Keratinocyte (primary cell): Measurements from ENCODE around the gene UNC5A. TPM values are rescaled to one million over a fixed set of nuclear protein-coding genes. Genes with fewer than 3 reads are reported as not detected.

Experiments used
- DNase-seq: peaks from one replicate; pipeline ENCODE4 v3.0.0-alpha.2; 2011; ENCODE audit warnings: low read depth, missing footprints, low spot score
- FAIRE-seq: peaks from 2 replicates; lab custom pipeline; 2011; peaks lifted over from hg19 to GRCh38; lab: Jason Lieb, UNC
- H2AFZ ChIP-seq: 2 replicates; pipeline ENCODE4 v1.6.0; 2012; ENCODE audit warnings: low read length, control low read depth, inconsistent platforms; ENCODE audit not compliant: control insufficient read depth
- H3K27ac ChIP-seq: 2 replicates; pipeline ENCODE4 v1.5.1; 2011; ENCODE audit warnings: low read length; ENCODE audit not compliant: control insufficient read depth, insufficient read depth
- H3K27me3 ChIP-seq: 3 replicates; pipeline ENCODE4 v1.6.0; 2011; ENCODE audit warnings: low read length; ENCODE audit not compliant: control insufficient read depth, insufficient read depth; ENCODE audit errors: extremely low read depth
- H3K36me3 ChIP-seq, 2 experiments: 2 replicates in 1 of 2; 3 replicates in 1 of 2; pipeline ENCODE4 v1.5.1; 2011; ENCODE audit warnings: low read length in 2 of 2, mild to moderate bottlenecking in 1 of 2; ENCODE audit not compliant: control insufficient read depth in 2 of 2, insufficient read depth in 2 of 2; ENCODE audit errors: extremely low read depth in 1 of 2
- H3K4me1 ChIP-seq: 3 replicates; pipeline ENCODE4 v1.5.1; 2011; ENCODE audit warnings: low read length; ENCODE audit not compliant: control insufficient read depth, insufficient read depth; ENCODE audit errors: extremely low read depth
- H3K4me2 ChIP-seq: 3 replicates; pipeline ENCODE4 v1.6.0; 2011; ENCODE audit warnings: low read depth, low read length; ENCODE audit not compliant: control insufficient read depth, insufficient read depth; ENCODE audit errors: extremely low read depth
- H3K4me3 ChIP-seq, 3 experiments: fragments of 200-600 bp in 1 of 3; sonication (generic) in 1 of 3; 2 replicates in 2 of 3; 3 replicates in 1 of 3; pipeline ENCODE4 v1.5.1; 2011 to 2016; ENCODE audit warnings: low read length in 3 of 3, mild to moderate bottlenecking in 3 of 3, control low read depth in 2 of 3, inconsistent platforms in 1 of 3, low read depth in 1 of 3, mixed read lengths in 1 of 3, mixed run types in 1 of 3, moderate library complexity in 1 of 3; ENCODE audit not compliant: control insufficient read depth in 2 of 3, insufficient read depth in 2 of 3; ENCODE audit errors: extremely low read depth in 1 of 3
- H3K79me2 ChIP-seq: 2 replicates; pipeline ENCODE4 v1.6.0; 2012; ENCODE audit warnings: low read length; ENCODE audit not compliant: control insufficient read depth, insufficient read depth
- H3K9ac ChIP-seq: 3 replicates; pipeline ENCODE4 v1.6.0; 2011; ENCODE audit warnings: low read length; ENCODE audit not compliant: control insufficient read depth, insufficient read depth; ENCODE audit errors: extremely low read depth
- H3K9me1 ChIP-seq: 3 replicates; pipeline ENCODE4 v1.6.0; 2011; ENCODE audit warnings: low read length; ENCODE audit not compliant: control insufficient read depth, insufficient read depth; ENCODE audit errors: extremely low read depth
- H3K9me3 ChIP-seq: 2 replicates; pipeline ENCODE4 v1.5.1; 2012; ENCODE audit warnings: low read depth, low read length; ENCODE audit not compliant: control insufficient read depth
- H4K20me1 ChIP-seq: 3 replicates; pipeline ENCODE4 v1.6.0; 2011; ENCODE audit warnings: low read length; ENCODE audit not compliant: control insufficient read depth, insufficient read depth; ENCODE audit errors: extremely low read depth
- EZH2 ChIP-seq: IDR thresholded peaks from one replicate; pipeline ENCODE4 v1.6.1; 2012; ENCODE audit warnings: inconsistent platforms, mild to moderate bottlenecking, low read length, moderate library complexity
- dilution Hi-C: fragments of 300-500 bp; cut with MboI; formaldehyde crosslinking; loops from one replicate; pipeline ENCODE4 v1.7.0; 2020; ENCODE audit warnings: low sequenced_read_pairs; ENCODE audit not compliant: extremely low pct_ligation_motif_present
- polyA plus RNA-seq, 5 experiments: library from polyadenylated mRNA; depleted of rRNA in 3 of 5; stranded (reverse) in 3 of 5; stranded (forward) in 1 of 5; unstranded in 1 of 5; fragments of >200 nt; gene quantifications; 1 replicate in 1 of 5; 2 replicates in 3 of 5; 3 replicates in 1 of 5; pipeline versions ENCODE4 v1.2.1 to v1.2.3, GENCODE V29; 2011 to 2012; ENCODE audit warnings: missing spikeins in 2 of 5, low read depth in 1 of 5, low replicate concordance in 1 of 5
- TF ChIP-seq, protein P1 (sequence below), 3 experiments: IDR thresholded peaks in 1 of 3; conservative IDR thresholded peaks in 1 of 3; optimal IDR thresholded peaks in 1 of 3; 2 replicates in 2 of 3; 3 replicates in 1 of 3; pipeline versions ENCODE3 to v1.5.1; 2011; ENCODE audit warnings: low read length in 3 of 3, mild to moderate bottlenecking in 3 of 3, moderate library complexity in 2 of 3, control low read depth in 1 of 3, inconsistent platforms in 1 of 3; ENCODE audit not compliant: insufficient read depth in 2 of 3; ENCODE audit errors: extremely low read depth in 1 of 3

Gene UNC5A
- polyA plus RNA-seq, 1 donor (not counting 4 experiments of a cell fraction or from before 2014, with no cell fraction given), result not detected

DNA sequence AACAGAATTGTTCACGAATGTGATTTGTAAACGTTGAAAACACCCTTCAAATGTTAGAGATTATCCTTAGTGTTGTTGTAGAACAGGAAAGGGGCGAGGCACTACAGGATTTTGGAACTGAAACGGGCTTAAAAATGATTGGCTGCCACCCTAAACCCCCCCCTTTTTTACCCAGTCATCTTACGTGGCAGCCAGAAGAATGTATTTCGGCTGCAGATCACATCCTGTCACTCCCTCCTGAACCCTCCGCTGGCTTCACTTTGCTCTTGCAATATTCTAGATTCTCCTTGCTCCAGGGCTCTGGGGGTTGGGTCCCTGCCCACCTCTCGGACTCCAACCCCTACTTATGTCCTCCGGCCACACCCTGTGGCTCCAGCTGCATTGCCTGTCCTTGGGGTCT lies 13.9 kb upstream of the UNC5A start:
- H3K9me1 ChIP-seq, result no peaks in the 10 kb centered on the region
- H3K36me3 ChIP-seq, result no peaks in the 10 kb centered on the region
- H3K27ac ChIP-seq, result no peak overlapping the region
- no peak overlapping the region for H3K4me3 ChIP-seq
- H3K4me1 ChIP-seq, result peaks cover 16% of the 10 kb centered on the region
- H3K79me2 ChIP-seq, result no peaks in the 10 kb centered on the region
- H3K27me3 ChIP-seq, result peaks cover 29% of the 10 kb centered on the region
- peak overlapping the region; percentile 55 for H3K4me2 ChIP-seq
- TF ChIP-seq EZH2, result no peak
- TF ChIP-seq, protein P1, sequence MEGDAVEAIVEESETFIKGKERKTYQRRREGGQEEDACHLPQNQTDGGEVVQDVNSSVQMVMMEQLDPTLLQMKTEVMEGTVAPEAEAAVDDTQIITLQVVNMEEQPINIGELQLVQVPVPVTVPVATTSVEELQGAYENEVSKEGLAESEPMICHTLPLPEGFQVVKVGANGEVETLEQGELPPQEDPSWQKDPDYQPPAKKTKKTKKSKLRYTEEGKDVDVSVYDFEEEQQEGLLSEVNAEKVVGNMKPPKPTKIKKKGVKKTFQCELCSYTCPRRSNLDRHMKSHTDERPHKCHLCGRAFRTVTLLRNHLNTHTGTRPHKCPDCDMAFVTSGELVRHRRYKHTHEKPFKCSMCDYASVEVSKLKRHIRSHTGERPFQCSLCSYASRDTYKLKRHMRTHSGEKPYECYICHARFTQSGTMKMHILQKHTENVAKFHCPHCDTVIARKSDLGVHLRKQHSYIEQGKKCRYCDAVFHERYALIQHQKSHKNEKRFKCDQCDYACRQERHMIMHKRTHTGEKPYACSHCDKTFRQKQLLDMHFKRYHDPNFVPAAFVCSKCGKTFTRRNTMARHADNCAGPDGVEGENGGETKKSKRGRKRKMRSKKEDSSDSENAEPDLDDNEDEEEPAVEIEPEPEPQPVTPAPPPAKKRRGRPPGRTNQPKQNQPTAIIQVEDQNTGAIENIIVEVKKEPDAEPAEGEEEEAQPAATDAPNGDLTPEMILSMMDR (optimal IDR thresholded peaks at IDR 0.05 in 1 of 3, IDR thresholded peaks at IDR 0.05 in 1 of 3, conservative IDR thresholded peaks at IDR 0.05 in 1 of 3; ENCODE audit: extremely low read depth in 1 of 3, insufficient read depth in 2 of 3, low read length in 3 of 3), result no peak
- FAIRE-seq (no peak), DNase-seq (no peak)
- dilution Hi-C loops, result no loop called here
- H3K9me3 ChIP-seq, result no peaks in the 10 kb centered on the region
- no peak overlapping the region for H2AFZ ChIP-seq
- H4K20me1 ChIP-seq, result no peaks in the 10 kb centered on the region
- H3K9ac ChIP-seq, result no peak overlapping the region

GRCh38 chr5:176796970-176797369 lies 13.4 kb upstream of the UNC5A start:
- no peaks in the 10 kb centered on the region for H3K9me1 ChIP-seq
- TF ChIP-seq EZH2, result no peak
- TF ChIP-seq, protein P1 (optimal IDR thresholded peaks at IDR 0.05 in 1 of 3, IDR thresholded peaks at IDR 0.05 in 1 of 3, conservative IDR thresholded peaks at IDR 0.05 in 1 of 3; ENCODE audit: extremely low read depth in 1 of 3, insufficient read depth in 2 of 3, low read length in 3 of 3), result no peak
- no peak overlapping the region for H3K4me2 ChIP-seq
- dilution Hi-C loops, result no loop called here
- no peak overlapping the region for H3K4me3 ChIP-seq
- H3K9me3 ChIP-seq, result no peaks in the 10 kb centered on the region
- H3K27me3 ChIP-seq, result peaks cover 29% of the 10 kb centered on the region
- no peak for DNase-seq
- H3K36me3 ChIP-seq, result no peaks in the 10 kb centered on the region
- no peaks in the 10 kb centered on the region for H3K79me2 ChIP-seq
- no peak overlapping the region for H3K27ac ChIP-seq
- peaks cover 16% of the 10 kb centered on the region for H3K4me1 ChIP-seq
- H4K20me1 ChIP-seq, result no peaks in the 10 kb centered on the region
- no peak for FAIRE-seq
- H3K9ac ChIP-seq, result no peak overlapping the region
- H2AFZ ChIP-seq, result no peak overlapping the region
